Endothelial cell of umbilical vein (primary cell): ENCODE results near the gene LRP1B. TPM values are rescaled to one million over a fixed set of nuclear protein-coding genes. Genes with fewer than 3 reads are reported as not detected.

Source experiments
- BruUV-seq: library from RNA; stranded (reverse); fragments of 400-500 nt; replicated peaks from 2 replicates; lab custom pipeline; 2021; lab: Mats Ljungman, UMichigan
- CTCF ChIA-PET: fragments of 300-600, 350-600 bp; sonication (Branson Sonifier 250); formaldehyde crosslinking; loops from one replicate; lab custom pipeline; 2021; ENCODE audit warnings: antibody characterized with exemption, inconsistent platforms; lab: Charles Lee
- POLR2A ChIA-PET: fragments of 300-600, 350-600 bp; sonication (Branson Sonifier 250); formaldehyde crosslinking; loops from one replicate; lab custom pipeline; 2021; ENCODE audit warnings: antibody characterized with exemption, inconsistent platforms; lab: Charles Lee
- DNase-seq: peaks from one replicate; pipeline ENCODE4 v3.0.0-alpha.2; 2011; ENCODE audit warnings: low read depth, low spot score
- FAIRE-seq: peaks from 2 replicates; lab custom pipeline; 2011; peaks lifted over from hg19 to GRCh38; lab: Jason Lieb, UNC
- H2AFZ ChIP-seq: 2 replicates; pipeline ENCODE4 v1.6.0; 2012; ENCODE audit warnings: low read depth, low read length, control low read depth, inconsistent platforms
- H3K27ac ChIP-seq: 2 replicates; pipeline ENCODE4 v1.5.1; 2011; ENCODE audit warnings: low read depth, mild to moderate bottlenecking, control low read depth, low read length, moderate library complexity; ENCODE audit not compliant: insufficient read depth
- H3K27me3 ChIP-seq, 2 experiments: 2 replicates each; pipeline versions ENCODE4 v1.6.0 to v1.6.1; 2011; ENCODE audit warnings: low read length in 2 of 2, mixed read lengths in 1 of 2; ENCODE audit not compliant: control insufficient read depth in 2 of 2, insufficient read depth in 2 of 2
- H3K36me3 ChIP-seq, 2 experiments: 2 replicates in 1 of 2; 3 replicates in 1 of 2; pipeline ENCODE4 v1.5.1; 2011; ENCODE audit warnings: low read length in 2 of 2, mild to moderate bottlenecking in 1 of 2, moderate library complexity in 1 of 2; ENCODE audit not compliant: control insufficient read depth in 2 of 2, insufficient read depth in 2 of 2; ENCODE audit errors: extremely low read depth in 1 of 2
- H3K4me1 ChIP-seq: 3 replicates; pipeline ENCODE4 v1.5.1; 2011; ENCODE audit warnings: mild to moderate bottlenecking, low read length; ENCODE audit not compliant: control insufficient read depth, insufficient read depth; ENCODE audit errors: extremely low read depth
- H3K4me2 ChIP-seq: 2 replicates; pipeline ENCODE4 v1.6.1; 2011; ENCODE audit warnings: low read length, control low read depth, mixed read lengths; ENCODE audit not compliant: insufficient read depth
- H3K4me3 ChIP-seq, 3 experiments: fragments of 200-600 bp in 1 of 3; sonication (generic), shearing (Covaris generic) in 1 of 3; replicated peaks in 1 of 3; 2 replicates each; pipeline ENCODE4 v1.5.1; 2011 to 2016; ENCODE audit warnings: control low read depth in 3 of 3, low read length in 3 of 3, mild to moderate bottlenecking in 2 of 3, inconsistent platforms in 1 of 3, low read depth in 1 of 3, moderate library complexity in 1 of 3; ENCODE audit not compliant: insufficient read depth in 1 of 3
- H3K79me2 ChIP-seq: 2 replicates; pipeline ENCODE4 v1.6.0; 2012; ENCODE audit warnings: low read length, inconsistent platforms; ENCODE audit not compliant: control insufficient read depth, insufficient read depth
- H3K9ac ChIP-seq: replicated peaks from 2 replicates; pipeline ENCODE3; 2011; ENCODE audit warnings: low read length, control low read depth; ENCODE audit not compliant: insufficient read depth; ENCODE audit errors: extremely low read depth
- H3K9me1 ChIP-seq: replicated peaks from 3 replicates; pipeline ENCODE4 v1.6.0; 2011; ENCODE audit warnings: mild to moderate bottlenecking, low read length; ENCODE audit not compliant: control insufficient read depth, insufficient read depth; ENCODE audit errors: extremely low read depth
- H3K9me3 ChIP-seq: replicated peaks from 2 replicates; pipeline ENCODE4 v1.5.1; 2012; ENCODE audit warnings: low read length, inconsistent platforms; ENCODE audit not compliant: control insufficient read depth, insufficient read depth
- H4K20me1 ChIP-seq: replicated peaks from 2 replicates; pipeline ENCODE3; 2011; ENCODE audit warnings: mild to moderate bottlenecking, low read length; ENCODE audit not compliant: control insufficient read depth, insufficient read depth; ENCODE audit errors: extremely low read depth
- CTCF ChIP-seq, 2 donors: IDR thresholded peaks; 1 replicate in 1 of 2; 2 replicates in 1 of 2; pipeline ENCODE4 v1.5.1; 2011; ENCODE audit warnings: low read length in 2 of 2, mild to moderate bottlenecking in 2 of 2, moderate library complexity in 2 of 2, control low read depth in 1 of 2, inconsistent platforms in 1 of 2, low read depth in 1 of 2; ENCODE audit not compliant: insufficient read depth in 1 of 2; ENCODE audit errors: extremely low read depth in 1 of 2
- EZH2 ChIP-seq: IDR thresholded peaks from 2 replicates; pipeline ENCODE4 v1.6.1; 2012; ENCODE audit warnings: borderline replicate concordance, low read depth, mild to moderate bottlenecking, moderate library complexity, low read length, inconsistent platforms; ENCODE audit not compliant: severe bottlenecking
- FOS ChIP-seq: IDR thresholded peaks from 2 replicates; pipeline ENCODE4 v1.6.1; 2011; ENCODE audit warnings: mild to moderate bottlenecking, low read length, moderate library complexity, borderline replicate concordance; ENCODE audit not compliant: insufficient read depth
- GATA2 ChIP-seq: IDR thresholded peaks from 2 replicates; pipeline ENCODE4 v1.7.0; 2011; ENCODE audit warnings: low read depth, mild to moderate bottlenecking, moderate library complexity, mixed read lengths, low read length; ENCODE audit not compliant: insufficient read length, insufficient read depth
- JUN ChIP-seq: IDR thresholded peaks from 2 replicates; pipeline ENCODE4 v1.6.1; 2011; ENCODE audit warnings: borderline replicate concordance, low read depth; ENCODE audit not compliant: insufficient read length, insufficient read depth
- MYC ChIP-seq: IDR thresholded peaks from one replicate; pipeline ENCODE4 v1.6.1; 2011; ENCODE audit warnings: mild to moderate bottlenecking, low read depth, low read length
- POLR2A ChIP-seq: IDR thresholded peaks from 2 replicates; pipeline ENCODE4 v1.6.1; 2012; ENCODE audit warnings: low read depth, mild to moderate bottlenecking, control low read depth, low read length
- POLR2AphosphoS5 ChIP-seq: IDR thresholded peaks from 2 replicates; pipeline ENCODE4 v1.6.1; 2012; ENCODE audit warnings: low read depth, mild to moderate bottlenecking, control low read depth, low read length, moderate library complexity; ENCODE audit not compliant: insufficient read depth
- dilution Hi-C: fragments of 300-500 bp; cut with MboI; formaldehyde crosslinking; loops from one replicate; pipeline ENCODE4 v1.15.0; 2019; ENCODE audit warnings: low sequenced_read_pairs; ENCODE audit not compliant: extremely low pct_ligation_motif_present
- intact Hi-C: fragments of 100-400 bp; cut with micrococcal nuclease; formaldehyde crosslinking; loops from one replicate; pipeline ENCODE4 v1.10.0; 2022
- polyA plus RNA-seq, 4 experiments: library from polyadenylated mRNA; depleted of rRNA in 3 of 4; stranded (reverse) in 3 of 4; unstranded in 1 of 4; fragments of >200 nt; gene quantifications; 2 replicates each; pipeline versions ENCODE4 v1.2.1 to v1.2.3, GENCODE V29; 2011 to 2012; ENCODE audit warnings: missing spikeins in 1 of 4
- total RNA-seq: library from RNA; stranded (reverse); gene quantifications from 2 replicates; pipeline ENCODE4 v1.2.3, GENCODE V29; 2021
- TF ChIP-seq, protein P1 (sequence below): IDR thresholded peaks from 2 replicates; pipeline ENCODE4 v1.6.1; 2011; ENCODE audit not compliant: insufficient read depth, insufficient read length

Gene LRP1B
- total and polyA plus RNA-seq, 2 donors (not counting 3 experiments of a cell fraction or from before 2014, with no cell fraction given) = 0.03 to 0.07 TPM

- ChIA-PET POLR2A (no interaction called here), CTCF (no interaction called here)
- Histone ChIP-seq H2AFZ (no peak overlapping the region), H3K9me3 (no peaks in the 10 kb centered on the region), H3K9ac (no peak overlapping the region), H3K9me1 (no peaks in the 10 kb centered on the region), H4K20me1 (no peaks in the 10 kb centered on the region), H3K4me3 (no peak overlapping the region), H3K79me2 (no peaks in the 10 kb centered on the region), H3K36me3 (no peaks in the 10 kb centered on the region), H3K4me1 (no peaks in the 10 kb centered on the region), H3K27me3 (no peaks in the 10 kb centered on the region), H3K27ac (no peak overlapping the region), H3K4me2 (no peak overlapping the region)
- dilution Hi-C loops (no loop called here), intact Hi-C loops (no loop called here)
- TF ChIP-seq, protein P1, sequence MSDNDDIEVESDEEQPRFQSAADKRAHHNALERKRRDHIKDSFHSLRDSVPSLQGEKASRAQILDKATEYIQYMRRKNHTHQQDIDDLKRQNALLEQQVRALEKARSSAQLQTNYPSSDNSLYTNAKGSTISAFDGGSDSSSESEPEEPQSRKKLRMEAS = no peak
- TF ChIP-seq FOS = no peak
- TF ChIP-seq POLR2AphosphoS5 = no peak
- no peak for TF ChIP-seq EZH2
- no peak for TF ChIP-seq POLR2A
- no peak for TF ChIP-seq GATA2
- TF ChIP-seq JUN = no peak
- TF ChIP-seq MYC = no peak
- no peak for TF ChIP-seq CTCF (IDR thresholded peaks at IDR 0.05; ENCODE audit: extremely low read depth in 1 of 2, insufficient read depth in 1 of 2, low read depth in 1 of 2, low read length in 2 of 2)
- BruUV-seq = no TSS peak
- DNase-seq = no peak
- FAIRE-seq = no peak
Measured at GRCh38 chr2:140841141-140841540, 1289.7 kb downstream of the LRP1B start.
